CD4-positive, alpha-beta memory T cell (primary cell): ENCODE results near the gene TCF7L2. TPM values are rescaled to one million over a fixed set of nuclear protein-coding genes. Genes with fewer than 3 reads are reported as not detected.

ENCODE experiments used
- CTCF ChIA-PET: fragments of 350-600 bp; sonication (Branson Sonifier 250); formaldehyde crosslinking; loops from one replicate; lab custom pipeline; 2021; ENCODE audit warnings: inconsistent platforms; ENCODE audit not compliant: partially characterized antibody; lab: Charles Lee
- POLR2A ChIA-PET: fragments of 350-600 bp; sonication (Branson Sonifier 250); formaldehyde crosslinking; loops from one replicate; lab custom pipeline; 2021; ENCODE audit not compliant: partially characterized antibody; lab: Charles Lee
- DNase-seq, 5 donors: peaks; one replicate each; pipeline versions ENCODE4 v3.0.0 to v3.0.0-alpha.2; 2020 to 2022; ENCODE audit warnings: mixed read lengths in 1 of 5
- H3K27ac ChIP-seq: one replicate; pipeline ENCODE4 v1.7.0; 2013; ENCODE audit warnings: low read depth, low read length
- H3K27me3 ChIP-seq: 2 replicates; pipeline ENCODE4 v1.7.0; 2013; ENCODE audit warnings: mild to moderate bottlenecking, low read length, moderate library complexity; ENCODE audit not compliant: insufficient read depth
- H3K36me3 ChIP-seq: 2 replicates; pipeline ENCODE4 v1.7.0; 2013; ENCODE audit warnings: mild to moderate bottlenecking, low read length, moderate library complexity; ENCODE audit not compliant: insufficient read depth
- H3K4me1 ChIP-seq: 2 replicates; pipeline ENCODE4 v1.7.0; 2013; ENCODE audit warnings: mild to moderate bottlenecking, low read length, moderate library complexity; ENCODE audit not compliant: insufficient read depth
- H3K4me3 ChIP-seq, 2 donors: one replicate each; pipeline ENCODE4 v1.7.0; 2013; ENCODE audit warnings: low read length in 2 of 2, mild to moderate bottlenecking in 1 of 2
- H3K9me3 ChIP-seq, 2 donors: one replicate each; pipeline ENCODE4 v1.7.0; 2013; ENCODE audit warnings: low read length in 2 of 2, control low read depth in 1 of 2; ENCODE audit not compliant: control insufficient read depth in 1 of 2
- H3K27ac Mint-ChIP-seq, 7 donors: one replicate each; pipeline ENCODE4 v1.8.0; 2020 to 2021; ENCODE audit warnings: mixed read lengths in 7 of 7, mild to moderate bottlenecking in 6 of 7, inconsistent platforms in 3 of 7, moderate library complexity in 3 of 7
- H3K27me3 Mint-ChIP-seq, 2 donors: one replicate each; pipeline ENCODE4 v1.8.0; 2020 to 2021; ENCODE audit warnings: mixed read lengths in 2 of 2
- H3K36me3 Mint-ChIP-seq, 2 donors: one replicate each; pipeline ENCODE4 v1.8.0; 2020 to 2021; ENCODE audit warnings: mixed read lengths in 2 of 2, inconsistent platforms in 1 of 2, mild to moderate bottlenecking in 1 of 2
- H3K4me1 Mint-ChIP-seq, 4 donors: one replicate each; pipeline ENCODE4 v1.8.0; 2020 to 2021; ENCODE audit warnings: mixed read lengths in 4 of 4, mild to moderate bottlenecking in 1 of 4
- H3K4me3 Mint-ChIP-seq, 8 donors: one replicate each; pipeline ENCODE4 v1.8.0; 2020 to 2021; ENCODE audit warnings: mixed read lengths in 8 of 8, mild to moderate bottlenecking in 7 of 8, moderate library complexity in 6 of 8, inconsistent platforms in 3 of 8
- H3K9me3 Mint-ChIP-seq, 8 donors: one replicate each; pipeline ENCODE4 v1.8.0; 2020 to 2021; ENCODE audit warnings: mixed read lengths in 8 of 8, mild to moderate bottlenecking in 5 of 8, inconsistent platforms in 3 of 8, moderate library complexity in 1 of 8
- intact Hi-C: fragments of 100-400 bp; cut with micrococcal nuclease; formaldehyde crosslinking; loops from one replicate; pipeline ENCODE4 v1.15.1; 2023
- polyA plus RNA-seq, 2 donors: library from polyadenylated mRNA; unstranded; fragments of 300-500 nt; fragmentation: Illumina TruSeq; gene quantifications; one replicate each; pipeline ENCODE4 v1.2.3, GENCODE V29; 2021
- total RNA-seq, 2 experiments: library from RNA; stranded (reverse); gene quantifications; one replicate each; pipeline ENCODE4 v1.2.3, GENCODE V29; 2021

TCF7L2 gene
- total and polyA plus RNA-seq, 4 experiments from 2014 or later = 0.16 to 3.2 (median 1.8) TPM

- H3K27ac Mint-ChIP-seq = no peak overlapping the region
- no peak overlapping the region for H3K27ac ChIP-seq
- no peaks in the 10 kb centered on the region for H3K9me3 ChIP-seq
- H3K4me3 Mint-ChIP-seq = no peak overlapping the region
- no peaks in the 10 kb centered on the region for H3K36me3 ChIP-seq
- H3K4me1 Mint-ChIP-seq = peaks cover 0 to 16% (median 3%) of the 10 kb centered on the region in 4 donors
- intact Hi-C loops = no loop called here
- no peak for DNase-seq
- H3K4me1 ChIP-seq = no peaks in the 10 kb centered on the region
- no peaks in the 10 kb centered on the region for H3K36me3 Mint-ChIP-seq
- peaks cover 7% of the 10 kb centered on the region for H3K27me3 ChIP-seq
- no peaks in the 10 kb centered on the region for H3K9me3 Mint-ChIP-seq
- H3K4me3 ChIP-seq = no peak overlapping the region
- CTCF ChIA-PET = interaction anchor here (0.7 kb wide), 1 partner anchor 929 kb away, joined by 3 read pairs; no protein-coding TSS in a partner anchor
- peaks cover 3 to 9% of the 10 kb centered on the region in 2 donors for H3K27me3 Mint-ChIP-seq
- POLR2A ChIA-PET = interaction anchor here (0.7 kb wide), 1 partner anchor 11 kb away, joined by 4 read pairs; no protein-coding TSS in a partner anchor
Measured at GRCh38 chr10:112959207-112959838, 9.3 kb downstream of the TCF7L2 start.

GRCh38 chr10:112960151-112960681, 10.2 kb downstream of the TCF7L2 start:
- Histone ChIP-seq H3K27me3 (peaks cover 3% of the 10 kb centered on the region), H3K9me3 (no peaks in the 10 kb centered on the region), H3K4me3 (no peak overlapping the region), H3K36me3 (no peaks in the 10 kb centered on the region), H3K27ac (no peak overlapping the region), H3K4me1 (no peaks in the 10 kb centered on the region)
- H3K27ac Mint-ChIP-seq = no peak overlapping the region
- POLR2A ChIA-PET = no interaction called here
- H3K4me1 Mint-ChIP-seq = peaks cover 0 to 16% (median 3%) of the 10 kb centered on the region in 4 donors
- no peak for DNase-seq
- no peaks in the 10 kb centered on the region for H3K9me3 Mint-ChIP-seq
- CTCF ChIA-PET = no interaction called here
- H3K27me3 Mint-ChIP-seq = peaks cover 2 to 9% of the 10 kb centered on the region in 2 donors
- no peak overlapping the region for H3K4me3 Mint-ChIP-seq
- intact Hi-C loops = no loop called here
- H3K36me3 Mint-ChIP-seq = no peaks in the 10 kb centered on the region

GRCh38 chr10:112961609-112962008, 11.6 kb downstream of the TCF7L2 start:
- CTCF ChIA-PET = no interaction called here
- no peak overlapping the region for H3K27ac Mint-ChIP-seq

GRCh38 chr10:112962343-112962742, 12.3 kb downstream of the TCF7L2 start:
- Mint-ChIP-seq H3K27me3 (peaks cover 2 to 4% of the 10 kb centered on the region in 2 donors), H3K9me3 (no peaks in the 10 kb centered on the region)

More at GRCh38 chr10:112961609-112962008, 11.6 kb downstream of the TCF7L2 start:
- no peaks in the 10 kb centered on the region for H3K9me3 Mint-ChIP-seq
- Histone ChIP-seq H3K27ac (no peak overlapping the region), H3K4me3 (no peak overlapping the region), H3K27me3 (peaks cover under 1% of the 10 kb centered on the region), H3K36me3 (no peaks in the 10 kb centered on the region), H3K9me3 (no peaks in the 10 kb centered on the region), H3K4me1 (no peaks in the 10 kb centered on the region)
- DNase-seq = no peak
- no peaks in the 10 kb centered on the region for H3K36me3 Mint-ChIP-seq
- intact Hi-C loops = no loop called here
- no peak overlapping the region for H3K4me3 Mint-ChIP-seq
- peaks cover 0 to 8% (median 0%) of the 10 kb centered on the region in 4 donors for H3K4me1 Mint-ChIP-seq
- H3K27me3 Mint-ChIP-seq = peaks cover 2 to 4% of the 10 kb centered on the region in 2 donors
- POLR2A ChIA-PET = no interaction called here

GRCh38 chr10:112963835-112964234, 13.8 kb downstream of the TCF7L2 start:
- ChIA-PET POLR2A (no interaction called here), CTCF (no interaction called here)
- H3K4me3 ChIP-seq = no peak overlapping the region
- no peaks in the 10 kb centered on the region for H3K27me3 ChIP-seq
- no peak overlapping the region for H3K4me3 Mint-ChIP-seq
- H3K9me3 ChIP-seq = no peaks in the 10 kb centered on the region
- intact Hi-C loops = no loop called here
- no peak overlapping the region for H3K27ac ChIP-seq
- H3K36me3 Mint-ChIP-seq = no peaks in the 10 kb centered on the region
- H3K9me3 Mint-ChIP-seq = no peaks in the 10 kb centered on the region
- H3K27me3 Mint-ChIP-seq = peaks cover 0 to 2% of the 10 kb centered on the region in 2 donors
- H3K4me1 ChIP-seq = no peaks in the 10 kb centered on the region
- H3K36me3 ChIP-seq = no peaks in the 10 kb centered on the region
- H3K27ac Mint-ChIP-seq = no peak overlapping the region
- peaks cover 0 to 8% (median 0%) of the 10 kb centered on the region in 4 donors for H3K4me1 Mint-ChIP-seq
- no peak for DNase-seq

More at GRCh38 chr10:112962343-112962742, 12.3 kb downstream of the TCF7L2 start:
- no peak for DNase-seq
- Histone ChIP-seq H3K4me1 (no peaks in the 10 kb centered on the region), H3K27me3 (no peaks in the 10 kb centered on the region), H3K9me3 (no peaks in the 10 kb centered on the region), H3K27ac (no peak overlapping the region), H3K36me3 (no peaks in the 10 kb centered on the region), H3K4me3 (no peak overlapping the region)
- CTCF ChIA-PET = no interaction called here
- H3K4me1 Mint-ChIP-seq = peaks cover 0 to 8% (median 0%) of the 10 kb centered on the region in 4 donors
- H3K4me3 Mint-ChIP-seq = no peak overlapping the region
- POLR2A ChIA-PET = no interaction called here
- no peaks in the 10 kb centered on the region for H3K36me3 Mint-ChIP-seq
- intact Hi-C loops = no loop called here
- H3K27ac Mint-ChIP-seq = no peak overlapping the region

- no peak overlapping the region for H3K4me3 Mint-ChIP-seq
Measured at GRCh38 chr10:112964482-112964881, 14.4 kb downstream of the TCF7L2 start.

GRCh38 chr10:112966194-112966855, 16.3 kb downstream of the TCF7L2 start:
- H3K9me3 ChIP-seq = no peaks in the 10 kb centered on the region
- no peak overlapping the region for H3K27ac ChIP-seq
- Mint-ChIP-seq H3K27ac (no peak overlapping the region), H3K27me3 (peaks cover 0 to 2% of the 10 kb centered on the region in 2 donors), H3K9me3 (no peaks in the 10 kb centered on the region), H3K4me1 (peaks cover 0 to 6% (median 0%) of the 10 kb centered on the region in 4 donors), H3K4me3 (no peak overlapping the region), H3K36me3 (no peaks in the 10 kb centered on the region)
- no peaks in the 10 kb centered on the region for H3K4me1 ChIP-seq
- DNase-seq = no peak
- intact Hi-C loops = no loop called here
- POLR2A ChIA-PET = no interaction called here
- H3K36me3 ChIP-seq = no peaks in the 10 kb centered on the region
- CTCF ChIA-PET = no interaction called here
- H3K27me3 ChIP-seq = no peaks in the 10 kb centered on the region
- no peak overlapping the region for H3K4me3 ChIP-seq

More at GRCh38 chr10:112964482-112964881, 14.4 kb downstream of the TCF7L2 start:
- H3K4me1 ChIP-seq = no peaks in the 10 kb centered on the region
- no peak overlapping the region for H3K27ac ChIP-seq
- H3K27ac Mint-ChIP-seq = no peak overlapping the region
- POLR2A ChIA-PET = no interaction called here
- intact Hi-C loops = no loop called here
- peaks cover 0 to 2% of the 10 kb centered on the region in 2 donors for H3K27me3 Mint-ChIP-seq
- no peaks in the 10 kb centered on the region for H3K36me3 Mint-ChIP-seq
- H3K27me3 ChIP-seq = no peaks in the 10 kb centered on the region
- no peak overlapping the region for H3K4me3 ChIP-seq
- no peak for DNase-seq
- H3K9me3 ChIP-seq = no peaks in the 10 kb centered on the region
- H3K9me3 Mint-ChIP-seq = no peaks in the 10 kb centered on the region
- H3K36me3 ChIP-seq = no peaks in the 10 kb centered on the region
- H3K4me1 Mint-ChIP-seq = peaks cover 0 to 8% (median 0%) of the 10 kb centered on the region in 4 donors
- CTCF ChIA-PET = no interaction called here
